Measurements from ENCODE around the gene MMP15. TPM values are rescaled to one million over a fixed set of nuclear protein-coding genes. Genes with fewer than 3 reads are reported as not detected.

The MMP15 gene
- total and polyA plus RNA-seq, 7 donors: 2.3 to 54.0 (median 10.5) TPM

DNA sequence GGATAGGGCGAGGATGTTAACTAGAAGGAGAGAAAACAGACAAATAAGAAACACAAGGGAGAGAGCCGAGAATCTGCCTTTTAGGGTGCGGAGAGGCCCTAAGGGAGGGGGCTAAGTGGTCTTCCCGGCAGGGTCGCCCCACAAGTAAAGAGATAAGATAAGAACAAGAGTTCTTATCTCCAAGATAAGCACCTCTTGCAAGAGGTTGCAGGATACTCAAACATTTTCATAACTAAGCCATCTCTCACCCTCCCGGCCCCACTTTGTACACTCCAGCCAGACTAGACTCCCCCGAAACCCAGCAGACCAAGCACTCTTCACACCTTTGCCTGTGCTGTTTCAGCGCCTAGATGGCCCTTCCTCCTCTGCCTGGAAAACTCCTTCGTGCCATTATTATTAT lies 39.4 kb upstream of the MMP15 start:
- H3K27ac ChIP-seq: no peak overlapping the region
- 49 to 68% methylated on average over 9 of the region's 9 CpGs for WGBS, 2 donors

DNA sequence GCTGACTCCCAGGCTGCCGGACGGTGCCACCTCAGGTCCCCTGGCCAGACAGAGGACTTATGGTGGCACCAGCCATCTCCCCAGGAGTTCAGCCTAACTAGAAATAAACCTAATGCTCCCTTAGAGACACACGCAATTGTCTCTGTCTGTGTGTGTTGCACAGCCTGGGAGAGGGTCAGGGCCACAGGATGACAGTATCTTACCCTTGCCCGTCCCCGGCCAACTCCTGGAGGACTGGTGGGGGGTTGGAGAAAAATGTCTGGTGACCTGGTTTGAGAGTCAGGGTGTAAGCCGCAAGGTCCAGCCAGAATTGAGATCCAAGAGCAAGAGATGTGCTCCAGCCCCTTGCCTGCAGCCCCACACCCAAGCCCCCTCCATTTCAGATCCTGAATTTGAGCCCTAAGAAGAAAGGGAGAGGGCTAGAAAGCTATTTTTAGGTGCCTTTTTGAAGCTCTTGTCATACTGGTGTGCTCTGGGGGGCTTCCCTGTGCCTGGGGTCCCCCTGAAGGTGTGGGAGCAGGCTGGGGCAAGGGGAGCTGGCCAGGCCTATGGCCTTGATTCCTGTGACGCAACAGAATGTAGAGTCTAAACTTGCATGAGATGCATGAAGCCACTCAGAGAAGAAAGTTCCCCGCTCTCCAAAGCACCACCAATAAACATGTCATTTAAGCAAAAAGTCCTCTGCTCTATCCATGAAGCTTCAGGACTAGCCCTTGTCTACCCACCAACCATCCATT lies 37.9 kb upstream of the MMP15 start:
- Histone ChIP-seq H3K4me1 (peaks cover 0 to 19% (median 17%) of the 10 kb centered on the region in 4 donors), H3K9me3 (no peaks in the 10 kb centered on the region), H3K27me3 (peaks cover 0 to 8% (median 5%) of the 10 kb centered on the region in 3 donors), H3K36me3 (no peaks in the 10 kb centered on the region), H3K27ac (no peak overlapping the region), H3K4me3 (no peak overlapping the region)
- TF ChIP-seq POLR2A (IDR thresholded peaks at IDR 0.05) (no peak), EP300 (IDR thresholded peaks at IDR 0.05) (no peak), POLR2AphosphoS5 (IDR thresholded peaks at IDR 0.05) (no peak)
- TF ChIP-seq, protein P1, sequence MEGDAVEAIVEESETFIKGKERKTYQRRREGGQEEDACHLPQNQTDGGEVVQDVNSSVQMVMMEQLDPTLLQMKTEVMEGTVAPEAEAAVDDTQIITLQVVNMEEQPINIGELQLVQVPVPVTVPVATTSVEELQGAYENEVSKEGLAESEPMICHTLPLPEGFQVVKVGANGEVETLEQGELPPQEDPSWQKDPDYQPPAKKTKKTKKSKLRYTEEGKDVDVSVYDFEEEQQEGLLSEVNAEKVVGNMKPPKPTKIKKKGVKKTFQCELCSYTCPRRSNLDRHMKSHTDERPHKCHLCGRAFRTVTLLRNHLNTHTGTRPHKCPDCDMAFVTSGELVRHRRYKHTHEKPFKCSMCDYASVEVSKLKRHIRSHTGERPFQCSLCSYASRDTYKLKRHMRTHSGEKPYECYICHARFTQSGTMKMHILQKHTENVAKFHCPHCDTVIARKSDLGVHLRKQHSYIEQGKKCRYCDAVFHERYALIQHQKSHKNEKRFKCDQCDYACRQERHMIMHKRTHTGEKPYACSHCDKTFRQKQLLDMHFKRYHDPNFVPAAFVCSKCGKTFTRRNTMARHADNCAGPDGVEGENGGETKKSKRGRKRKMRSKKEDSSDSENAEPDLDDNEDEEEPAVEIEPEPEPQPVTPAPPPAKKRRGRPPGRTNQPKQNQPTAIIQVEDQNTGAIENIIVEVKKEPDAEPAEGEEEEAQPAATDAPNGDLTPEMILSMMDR (IDR thresholded peaks at IDR 0.05): no peak
- WGBS, 2 donors: 96 to 97% methylated on average over 8 of the region's 8 CpGs
- intact Hi-C loops (cut with DNase I): no loop called here
- no peak for DNase-seq

More for the DNA sequence above, 39.4 kb upstream of the MMP15 start:
- Histone ChIP-seq H3K36me3 (no peaks in the 10 kb centered on the region), H3K4me1 (peaks cover 0 to 19% (median 17%) of the 10 kb centered on the region in 4 donors), H3K27me3 (peaks cover 0 to 8% (median 5%) of the 10 kb centered on the region in 3 donors), H3K4me3 (no peak overlapping the region), H3K9me3 (no peaks in the 10 kb centered on the region)
- DNase-seq: peak; percentile 36
- intact Hi-C loops (cut with DNase I): no loop called here
- TF ChIP-seq EP300 (IDR thresholded peaks at IDR 0.05) (no peak), POLR2A (IDR thresholded peaks at IDR 0.05) (no peak), POLR2AphosphoS5 (IDR thresholded peaks at IDR 0.05) (no peak)
- TF ChIP-seq, protein P1 (IDR thresholded peaks at IDR 0.05): no peak

DNA sequence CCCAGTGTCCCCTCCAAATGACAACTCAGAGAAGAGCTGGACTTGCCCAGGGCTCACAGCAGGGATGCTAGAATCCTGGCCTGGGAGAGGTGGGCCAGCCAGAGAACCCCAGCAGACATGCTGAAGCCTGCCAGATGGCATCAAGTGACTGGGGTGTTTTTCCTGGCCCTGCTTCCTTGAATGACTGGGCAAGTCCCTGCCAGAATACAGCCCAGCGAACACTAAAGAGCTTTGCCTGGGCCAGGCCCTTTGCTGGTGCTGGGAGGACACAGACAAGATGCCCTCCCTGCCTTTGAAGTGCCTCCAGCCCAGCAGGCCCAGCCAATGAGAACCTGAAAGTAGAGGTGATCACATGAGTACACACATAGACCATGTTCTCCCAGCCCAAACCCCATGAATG lies 36.6 kb upstream of the MMP15 start:
- no peak overlapping the region for H3K27ac ChIP-seq
- peak; percentile 65 for DNase-seq
- TF ChIP-seq, protein P1 (IDR thresholded peaks at IDR 0.05): no peak
- TF ChIP-seq POLR2AphosphoS5 (IDR thresholded peaks at IDR 0.05): no peak
- no peak for TF ChIP-seq EP300 (IDR thresholded peaks at IDR 0.05)
- no peak for TF ChIP-seq POLR2A (IDR thresholded peaks at IDR 0.05)
- H3K9me3 ChIP-seq: no peaks in the 10 kb centered on the region
- intact Hi-C loops (cut with DNase I): no loop called here
- peaks cover 0 to 8% (median 5%) of the 10 kb centered on the region in 3 donors for H3K27me3 ChIP-seq
- H3K4me3 ChIP-seq: no peak overlapping the region
- H3K36me3 ChIP-seq: peaks cover 0 to 2% (median under 1%) of the 10 kb centered on the region in 4 donors
- WGBS, 2 donors: 67 to 71% methylated on average over 1 of the region's 1 CpG
- H3K4me1 ChIP-seq: peaks cover 0 to 19% (median 17%) of the 10 kb centered on the region in 4 donors

DNA sequence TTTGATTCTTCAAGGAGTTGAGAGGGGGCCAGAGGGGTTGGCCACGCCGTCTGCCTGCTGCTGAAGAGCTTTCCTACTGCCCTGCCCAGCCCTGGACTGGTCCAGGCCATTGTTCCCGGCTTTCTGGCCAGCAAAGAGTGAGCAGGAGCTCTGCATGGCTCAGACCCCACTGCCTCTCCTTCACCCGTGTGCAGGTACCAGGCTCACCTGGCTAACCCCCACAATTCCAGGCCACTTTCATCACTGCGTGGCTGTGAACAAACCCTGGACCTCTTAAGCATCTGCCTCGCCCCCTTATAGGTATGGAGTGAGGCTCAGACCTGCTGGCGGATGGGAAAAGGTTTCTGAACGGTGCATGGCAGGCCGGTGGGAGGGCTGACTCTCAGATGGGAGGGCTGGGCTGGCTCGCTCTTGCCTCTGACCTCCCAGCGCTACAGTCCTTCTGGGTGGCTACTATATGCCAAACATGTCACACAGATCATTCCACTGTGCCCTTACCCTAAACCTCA lies 33.9 kb upstream of the MMP15 start:
- 86 to 87% methylated on average over 11 of the region's 11 CpGs for WGBS, 2 donors
- Histone ChIP-seq H3K4me1 (peaks cover 0 to 14% (median 3%) of the 10 kb centered on the region in 4 donors), H3K4me3 (no peak overlapping the region), H3K27me3 (no peaks in the 10 kb centered on the region), H3K36me3 (peaks cover 7 to 27% (median 14%) of the 10 kb centered on the region in 4 donors), H3K9me3 (no peaks in the 10 kb centered on the region), H3K27ac (no peak overlapping the region)
- no peak for TF ChIP-seq POLR2AphosphoS5 (IDR thresholded peaks at IDR 0.05)
- no peak for TF ChIP-seq POLR2A (IDR thresholded peaks at IDR 0.05)
- TF ChIP-seq, protein P1 (IDR thresholded peaks at IDR 0.05): no peak
- TF ChIP-seq EP300 (IDR thresholded peaks at IDR 0.05): no peak
- intact Hi-C loops (cut with DNase I): no loop called here
- DNase-seq: peak; percentile 61
